ENCODE results near the gene ZNF385B. TPM values are rescaled to one million over a fixed set of nuclear protein-coding genes. Genes with fewer than 3 reads are reported as not detected.

ZNF385B gene
- total RNA-seq, 2 donors from 2014 or later: under 0.01 TPM; not detected in 1

GRCh38 chr2:179435000-179435399 lies 426.4 kb downstream of the ZNF385B start:
- Histone ChIP-seq H3K4me1 (no peaks in the 10 kb centered on the region), H3K4me3 (no peak overlapping the region), H3K27ac (no peak overlapping the region), H3K27me3 (no peaks in the 10 kb centered on the region), H3K9me3 (no peaks in the 10 kb centered on the region), H3K36me3 (replicated peaks in 1 of 2; ENCODE audit: insufficient read depth in 1 of 2, low read depth in 2 of 2) (no peaks in the 10 kb centered on the region)
- DNase-seq (no peak), ATAC-seq (no peak)
- TF ChIP-seq CTCF (IDR thresholded peaks at IDR 0.05) (no peak), POLR2A (IDR thresholded peaks at IDR 0.05) (no peak)
- 91 to 93% methylated on average over 4 of the region's 4 CpGs for WGBS, 2 donors
- intact Hi-C loops (cut with DNase I): no loop called here

- WGBS, 2 donors: 94 to 95% methylated on average over 1 of the region's 1 CpG
- H3K27ac ChIP-seq: no peak overlapping the region
- H3K4me1 ChIP-seq: no peaks in the 10 kb centered on the region
- intact Hi-C loops (cut with DNase I): no loop called here
- H3K36me3 ChIP-seq (replicated peaks in 1 of 2; ENCODE audit: insufficient read depth in 1 of 2, low read depth in 2 of 2): no peaks in the 10 kb centered on the region
- TF ChIP-seq CTCF (IDR thresholded peaks at IDR 0.05) (no peak), POLR2A (IDR thresholded peaks at IDR 0.05) (no peak)
- ATAC-seq (no peak), DNase-seq (no peak)
- no peaks in the 10 kb centered on the region for H3K9me3 ChIP-seq
- H3K4me3 ChIP-seq: no peak overlapping the region
- no peaks in the 10 kb centered on the region for H3K27me3 ChIP-seq
These were observed 427.1 kb downstream of the ZNF385B start for GRCh38 chr2:179434357-179434756.

GRCh38 chr2:179432751-179433150 lies 428.7 kb downstream of the ZNF385B start:
- ATAC-seq (no peak), DNase-seq (no peak)
- Histone ChIP-seq H3K4me1 (no peaks in the 10 kb centered on the region), H3K36me3 (replicated peaks in 1 of 2; ENCODE audit: insufficient read depth in 1 of 2, low read depth in 2 of 2) (no peaks in the 10 kb centered on the region), H3K4me3 (no peak overlapping the region), H3K9me3 (no peaks in the 10 kb centered on the region), H3K27me3 (no peaks in the 10 kb centered on the region), H3K27ac (no peak overlapping the region)
- 72 to 83% methylated on average over 3 of the region's 3 CpGs for WGBS, 2 donors
- intact Hi-C loops (cut with DNase I): no loop called here
- no peak for TF ChIP-seq POLR2A (IDR thresholded peaks at IDR 0.05)
- no peak for TF ChIP-seq CTCF (IDR thresholded peaks at IDR 0.05)

- no peak for TF ChIP-seq CTCF (IDR thresholded peaks at IDR 0.05)
- no peak for TF ChIP-seq POLR2A (IDR thresholded peaks at IDR 0.05)
- Histone ChIP-seq H3K4me3 (no peak overlapping the region), H3K27ac (no peak overlapping the region), H3K27me3 (no peaks in the 10 kb centered on the region), H3K9me3 (no peaks in the 10 kb centered on the region), H3K4me1 (no peaks in the 10 kb centered on the region), H3K36me3 (replicated peaks in 1 of 2; ENCODE audit: insufficient read depth in 1 of 2, low read depth in 2 of 2) (no peaks in the 10 kb centered on the region)
- intact Hi-C loops (cut with DNase I): no loop called here
- 60 to 69% methylated on average over 2 of the region's 2 CpGs for WGBS, 2 donors
- ATAC-seq (no peak), DNase-seq (no peak)
These were observed 431.8 kb downstream of the ZNF385B start for GRCh38 chr2:179429597-179429996.

- no peak overlapping the region for H3K4me3 ChIP-seq
- no peaks in the 10 kb centered on the region for H3K9me3 ChIP-seq
- H3K36me3 ChIP-seq (replicated peaks in 1 of 2; ENCODE audit: insufficient read depth in 1 of 2, low read depth in 2 of 2): no peaks in the 10 kb centered on the region
- H3K27ac ChIP-seq: no peak overlapping the region
- H3K27me3 ChIP-seq: no peaks in the 10 kb centered on the region
- 25 to 36% methylated on average over 11 of the region's 11 CpGs for WGBS, 2 donors
- ATAC-seq (no peak), DNase-seq (no peak)
- no peaks in the 10 kb centered on the region for H3K4me1 ChIP-seq
- no peak for TF ChIP-seq CTCF (IDR thresholded peaks at IDR 0.05)
- intact Hi-C loops (cut with DNase I): no loop called here
These were observed 432.3 kb downstream of the ZNF385B start for GRCh38 chr2:179429060-179429471.

All from body of pancreas (tissue), 4 donors.